22Rv1 (cell line): ENCODE results near the gene KCNT1.

Source experiments
- ZFX ChIP-seq: fragments of 450-650 bp; IDR thresholded peaks from 2 replicates; pipeline ENCODE4 v1.6.1; 2017; ENCODE audit warnings: antibody characterized with exemption, borderline replicate concordance
- TF ChIP-seq, protein P1 (sequence below): fragments of 450-650 bp; IDR thresholded peaks from 2 replicates; pipeline ENCODE4 v1.5.1; 2017; ENCODE audit warnings: mild to moderate bottlenecking

DNA sequence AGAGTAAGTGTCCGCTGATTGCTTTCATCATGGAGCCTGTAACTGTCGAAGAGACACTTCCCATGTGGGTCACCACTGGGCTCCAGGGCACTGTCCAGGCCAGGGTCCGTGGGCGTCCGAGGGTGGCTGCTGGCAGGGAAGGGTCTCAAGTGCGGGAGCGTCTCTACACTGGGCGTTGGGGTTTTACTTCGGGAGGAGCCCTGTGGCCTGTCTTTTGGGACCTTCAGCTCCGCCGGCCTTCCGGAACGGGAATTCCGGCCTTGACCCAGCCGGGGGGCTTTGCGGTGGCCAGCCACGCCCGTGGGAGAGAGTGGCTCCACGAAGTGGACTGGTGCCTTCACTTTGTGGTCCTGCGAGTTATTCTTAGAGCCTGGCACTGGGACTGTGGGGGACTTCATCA is 119.1 kb downstream of the KCNT1 start:
- TF ChIP-seq, protein P1, sequence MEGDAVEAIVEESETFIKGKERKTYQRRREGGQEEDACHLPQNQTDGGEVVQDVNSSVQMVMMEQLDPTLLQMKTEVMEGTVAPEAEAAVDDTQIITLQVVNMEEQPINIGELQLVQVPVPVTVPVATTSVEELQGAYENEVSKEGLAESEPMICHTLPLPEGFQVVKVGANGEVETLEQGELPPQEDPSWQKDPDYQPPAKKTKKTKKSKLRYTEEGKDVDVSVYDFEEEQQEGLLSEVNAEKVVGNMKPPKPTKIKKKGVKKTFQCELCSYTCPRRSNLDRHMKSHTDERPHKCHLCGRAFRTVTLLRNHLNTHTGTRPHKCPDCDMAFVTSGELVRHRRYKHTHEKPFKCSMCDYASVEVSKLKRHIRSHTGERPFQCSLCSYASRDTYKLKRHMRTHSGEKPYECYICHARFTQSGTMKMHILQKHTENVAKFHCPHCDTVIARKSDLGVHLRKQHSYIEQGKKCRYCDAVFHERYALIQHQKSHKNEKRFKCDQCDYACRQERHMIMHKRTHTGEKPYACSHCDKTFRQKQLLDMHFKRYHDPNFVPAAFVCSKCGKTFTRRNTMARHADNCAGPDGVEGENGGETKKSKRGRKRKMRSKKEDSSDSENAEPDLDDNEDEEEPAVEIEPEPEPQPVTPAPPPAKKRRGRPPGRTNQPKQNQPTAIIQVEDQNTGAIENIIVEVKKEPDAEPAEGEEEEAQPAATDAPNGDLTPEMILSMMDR, result no peak
- no peak for TF ChIP-seq ZFX
